ENCODE results near the gene OSBPL6.

GRCh38 chr2:178320011-178320585 is 125.8 kb downstream of the OSBPL6 start:
- TF ChIP-seq ZBTB33 (CRISPR knock-in tag; IDR thresholded peaks at IDR 0.05) (no peak), REL (CRISPR knock-in tag; conservative IDR thresholded peaks at IDR 0.05) (no peak), FOXK1 (CRISPR knock-in tag; IDR thresholded peaks at IDR 0.05; ENCODE audit: borderline replicate concordance, low read depth) (no peak)
- TF ChIP-seq, protein P1, sequence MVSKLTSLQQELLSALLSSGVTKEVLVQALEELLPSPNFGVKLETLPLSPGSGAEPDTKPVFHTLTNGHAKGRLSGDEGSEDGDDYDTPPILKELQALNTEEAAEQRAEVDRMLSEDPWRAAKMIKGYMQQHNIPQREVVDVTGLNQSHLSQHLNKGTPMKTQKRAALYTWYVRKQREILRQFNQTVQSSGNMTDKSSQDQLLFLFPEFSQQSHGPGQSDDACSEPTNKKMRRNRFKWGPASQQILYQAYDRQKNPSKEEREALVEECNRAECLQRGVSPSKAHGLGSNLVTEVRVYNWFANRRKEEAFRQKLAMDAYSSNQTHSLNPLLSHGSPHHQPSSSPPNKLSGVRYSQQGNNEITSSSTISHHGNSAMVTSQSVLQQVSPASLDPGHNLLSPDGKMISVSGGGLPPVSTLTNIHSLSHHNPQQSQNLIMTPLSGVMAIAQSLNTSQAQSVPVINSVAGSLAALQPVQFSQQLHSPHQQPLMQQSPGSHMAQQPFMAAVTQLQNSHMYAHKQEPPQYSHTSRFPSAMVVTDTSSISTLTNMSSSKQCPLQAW (CRISPR knock-in tag; IDR thresholded peaks at IDR 0.05), result no peak
